ENCODE measurements around the gene TAS2R20. TPM values are rescaled to one million over a fixed set of nuclear protein-coding genes. Genes with fewer than 3 reads are reported as not detected.

TAS2R20 gene
- total RNA-seq, 4 donors from 2014 or later = 0.34 to 1.4 (median 0.66) TPM

- DNase-seq (ENCODE audit: low spot score in 2 of 2) = no peak
- intact Hi-C loops (cut with DNase I; ENCODE audit: low total_unique reads) = no loop called here
- TF ChIP-seq, protein P1, sequence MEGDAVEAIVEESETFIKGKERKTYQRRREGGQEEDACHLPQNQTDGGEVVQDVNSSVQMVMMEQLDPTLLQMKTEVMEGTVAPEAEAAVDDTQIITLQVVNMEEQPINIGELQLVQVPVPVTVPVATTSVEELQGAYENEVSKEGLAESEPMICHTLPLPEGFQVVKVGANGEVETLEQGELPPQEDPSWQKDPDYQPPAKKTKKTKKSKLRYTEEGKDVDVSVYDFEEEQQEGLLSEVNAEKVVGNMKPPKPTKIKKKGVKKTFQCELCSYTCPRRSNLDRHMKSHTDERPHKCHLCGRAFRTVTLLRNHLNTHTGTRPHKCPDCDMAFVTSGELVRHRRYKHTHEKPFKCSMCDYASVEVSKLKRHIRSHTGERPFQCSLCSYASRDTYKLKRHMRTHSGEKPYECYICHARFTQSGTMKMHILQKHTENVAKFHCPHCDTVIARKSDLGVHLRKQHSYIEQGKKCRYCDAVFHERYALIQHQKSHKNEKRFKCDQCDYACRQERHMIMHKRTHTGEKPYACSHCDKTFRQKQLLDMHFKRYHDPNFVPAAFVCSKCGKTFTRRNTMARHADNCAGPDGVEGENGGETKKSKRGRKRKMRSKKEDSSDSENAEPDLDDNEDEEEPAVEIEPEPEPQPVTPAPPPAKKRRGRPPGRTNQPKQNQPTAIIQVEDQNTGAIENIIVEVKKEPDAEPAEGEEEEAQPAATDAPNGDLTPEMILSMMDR (IDR thresholded peaks at IDR 0.05) = no peak
- no peak for TF ChIP-seq POLR2A (IDR thresholded peaks at IDR 0.05)
- WGBS, 2 donors = 87 to 92% methylated on average over 2 of the region's 2 CpGs
- H3K4me3 ChIP-seq (ENCODE audit: low read depth, poor library complexity, severe bottlenecking) = no peak overlapping the region
These were observed 25.3 kb upstream of the TAS2R20 start for GRCh38 chr12:11023387-11023786.

DNA sequence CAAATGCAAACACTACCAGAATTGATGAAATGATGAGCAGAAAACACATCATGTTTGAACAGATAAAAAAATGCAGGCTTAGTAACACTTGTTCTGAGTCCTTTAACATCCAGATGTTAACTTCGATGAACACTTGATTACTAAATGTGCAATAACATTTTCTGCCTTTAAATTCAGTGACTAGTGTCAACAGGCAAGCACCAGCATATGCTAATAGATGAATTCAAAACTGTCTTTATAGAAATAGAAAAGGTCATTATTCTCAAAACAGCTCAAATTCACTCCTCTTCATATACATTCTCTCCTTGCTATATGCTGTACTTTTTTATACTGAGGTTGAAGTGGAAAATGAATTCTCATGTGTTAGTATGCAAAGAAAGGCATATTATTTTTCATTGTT lies 24.4 kb upstream of the TAS2R20 start, which contains the start of gene TAS2R19:
Gene TAS2R19 (minus strand): TSS at position 101 of the 400 bp plus-strand sequence. CDS start 49 bp downstream, at position 52.
- WGBS, 2 donors = 56 to 66% methylated on average over 1 of the region's 1 CpG
- intact Hi-C loops (cut with DNase I; ENCODE audit: low total_unique reads) = no loop called here
- TF ChIP-seq POLR2A (IDR thresholded peaks at IDR 0.05) = no peak
- TF ChIP-seq, protein P1 (IDR thresholded peaks at IDR 0.05) = no peak
- no peak within 1 kb of the TSS for H3K4me3 ChIP-seq (ENCODE audit: low read depth, poor library complexity, severe bottlenecking)
- no peak for DNase-seq (ENCODE audit: low spot score in 2 of 2)

DNA sequence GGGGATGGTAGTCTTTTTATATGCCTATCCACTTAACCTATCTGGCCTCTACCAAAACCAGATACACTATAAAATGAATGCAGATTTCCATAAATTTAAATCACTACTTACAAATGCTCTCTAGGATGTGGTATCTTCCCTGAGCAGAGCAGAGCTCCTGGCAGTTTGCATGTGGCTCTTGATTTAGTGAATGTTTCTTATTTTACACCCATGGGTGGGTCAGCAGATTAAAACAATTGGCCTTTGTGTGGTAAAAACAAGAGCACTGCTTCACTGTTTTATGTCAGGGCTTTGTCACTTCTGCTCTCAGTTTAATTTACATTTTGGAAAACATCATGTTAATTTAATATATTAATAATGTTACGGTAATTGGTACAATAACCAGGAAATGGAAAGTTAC lies 18.8 kb upstream of the TAS2R20 start:
- intact Hi-C loops (cut with DNase I; ENCODE audit: low total_unique reads) = no loop called here
- WGBS, 2 donors = 77 to 81% methylated on average over 1 of the region's 1 CpG
- TF ChIP-seq, protein P1 (IDR thresholded peaks at IDR 0.05) = no peak
- H3K4me3 ChIP-seq (ENCODE audit: low read depth, poor library complexity, severe bottlenecking) = no peak overlapping the region
- no peak for DNase-seq (ENCODE audit: low spot score in 2 of 2)

GRCh38 chr12:11015775-11016430 lies 17.8 kb upstream of the TAS2R20 start:
- WGBS, 2 donors = 90 to 91% methylated on average over 4 of the region's 4 CpGs
- intact Hi-C loops (cut with DNase I; ENCODE audit: low total_unique reads) = no loop called here
- H3K4me3 ChIP-seq (ENCODE audit: low read depth, poor library complexity, severe bottlenecking) = no peak overlapping the region
- DNase-seq (ENCODE audit: low spot score in 2 of 2) = no peak
- no peak for TF ChIP-seq POLR2A (IDR thresholded peaks at IDR 0.05)
- TF ChIP-seq, protein P1 (IDR thresholded peaks at IDR 0.05) = no peak

DNA sequence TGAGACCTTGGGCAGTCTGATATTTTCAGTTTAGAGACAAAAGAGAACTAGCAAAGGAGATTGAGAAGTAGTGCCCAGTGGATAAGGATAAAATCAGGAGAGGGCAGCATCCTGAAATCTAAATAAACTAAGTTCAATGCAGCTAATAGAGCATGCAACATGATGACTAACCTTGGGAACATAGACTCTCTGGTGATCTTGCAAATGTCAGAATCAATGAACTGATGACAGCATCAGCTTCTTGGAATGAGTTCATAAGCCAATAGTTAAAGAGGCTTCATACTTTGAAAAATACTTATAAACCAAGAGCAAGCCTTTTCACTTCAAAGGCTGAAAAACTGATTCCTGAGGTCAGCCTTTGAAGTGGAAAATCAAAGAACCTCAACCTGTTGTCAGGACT lies 16.1 kb upstream of the TAS2R20 start:
- intact Hi-C loops (cut with DNase I; ENCODE audit: low total_unique reads) = no loop called here
- no peak for DNase-seq (ENCODE audit: low spot score in 2 of 2)
- TF ChIP-seq, protein P1 (IDR thresholded peaks at IDR 0.05) = no peak
- no peak for TF ChIP-seq POLR2A (IDR thresholded peaks at IDR 0.05)
- H3K4me3 ChIP-seq (ENCODE audit: low read depth, poor library complexity, severe bottlenecking) = no peak overlapping the region

- WGBS, 2 donors = 93 to 97% methylated on average over 1 of the region's 1 CpG
- H3K4me3 ChIP-seq (ENCODE audit: low read depth, poor library complexity, severe bottlenecking) = no peak overlapping the region
- intact Hi-C loops (cut with DNase I; ENCODE audit: low total_unique reads) = no loop called here
- TF ChIP-seq POLR2A (IDR thresholded peaks at IDR 0.05) = no peak
- TF ChIP-seq, protein P1 (IDR thresholded peaks at IDR 0.05) = no peak
- DNase-seq (ENCODE audit: low spot score in 2 of 2) = no peak
These were observed 9.5 kb upstream of the TAS2R20 start for GRCh38 chr12:11007608-11008007.
